HG03280 (cell line): ENCODE measurements around the gene NKAP.
"Not testable (repeated sequence)": the region's sequence is repeated elsewhere in the genome, so short reads cannot be mapped to it uniquely, and the experiment has no call there.

Experiments
- ATAC-seq: cut with Tn5 transposase; IDR thresholded peaks from one replicate; pipeline ENCODE4 v1.9.1; 2021; ENCODE audit warnings: mild to moderate bottlenecking, moderate library complexity; ENCODE audit not compliant: unreplicated experiment

NKAP gene

GRCh38 chrX:119942173-119942819, 1.3 kb downstream of the NKAP start:
- ATAC-seq, result no peak

- ATAC-seq, result no peak
These were observed 2.2 kb downstream of the NKAP start for GRCh38 chrX:119941336-119941735.

- no peak for ATAC-seq
These were observed 8.2 kb downstream of the NKAP start for GRCh38 chrX:119935215-119935874.

GRCh38 chrX:119922391-119922790, 21.2 kb downstream of the NKAP start:
- ATAC-seq, result not testable (repeated sequence)

GRCh38 chrX:119919835-119920585, 23.5 kb downstream of the NKAP start:
- ATAC-seq, result no peak

- ATAC-seq, result no peak
These were observed 25.7 kb downstream of the NKAP start for GRCh38 chrX:119917877-119918276.

GRCh38 chrX:119916310-119916709, 27.2 kb downstream of the NKAP start:
- no peak for ATAC-seq

- no peak for ATAC-seq
These were observed 42.6 kb downstream of the NKAP start for GRCh38 chrX:119900976-119901375.

GRCh38 chrX:119899125-119899524, 44.4 kb downstream of the NKAP start:
- ATAC-seq, result no peak

GRCh38 chrX:119895843-119896326, 47.7 kb downstream of the NKAP start, which contains the start of gene AKAP14:
AKAP14 (plus strand) TSS chrX:119895893; CDS start chrX:119903224, 7,331 bp downstream.
- no peak for ATAC-seq

- not testable (repeated sequence) for ATAC-seq
These were observed 51.4 kb downstream of the NKAP start for GRCh38 chrX:119891961-119892692.

- ATAC-seq, result not testable (repeated sequence)
These were observed 52.9 kb downstream of the NKAP start for GRCh38 chrX:119890626-119891025.

GRCh38 chrX:119887721-119888425, 55.7 kb downstream of the NKAP start:
- ATAC-seq, result peak; percentile 74

GRCh38 chrX:119885554-119886428, 57.8 kb downstream of the NKAP start:
- ATAC-seq, result no peak

- ATAC-seq, result peak; percentile 88
These were observed 62.8 kb downstream of the NKAP start for GRCh38 chrX:119880552-119881437.

GRCh38 chrX:119880076-119880475, 63.5 kb downstream of the NKAP start:
- ATAC-seq, result peak; percentile 70

GRCh38 chrX:119878740-119879139, 64.8 kb downstream of the NKAP start:
- no peak for ATAC-seq
